A673 (cell line): Measurements from ENCODE around the gene RPP25L.

Experiments used
- EZH2 ChIP-seq: fragments of 200-600 bp; sonication (generic); IDR thresholded peaks from 2 replicates; pipeline ENCODE4 v1.6.1; 2017; ENCODE audit warnings: borderline replicate concordance, low read depth, mild to moderate bottlenecking, mixed read lengths, antibody characterized with exemption, low read length; ENCODE audit not compliant: poor library complexity, severe bottlenecking
- TF ChIP-seq, protein P1 (sequence below): fragments of 300-800, 200-600 bp; sonication (generic); conservative IDR thresholded peaks from 2 replicates; pipeline ENCODE4 v1.5.1; 2017; ENCODE audit warnings: low read depth, mild to moderate bottlenecking, antibody characterized with exemption, low read length, moderate library complexity, mixed read lengths

DNA sequence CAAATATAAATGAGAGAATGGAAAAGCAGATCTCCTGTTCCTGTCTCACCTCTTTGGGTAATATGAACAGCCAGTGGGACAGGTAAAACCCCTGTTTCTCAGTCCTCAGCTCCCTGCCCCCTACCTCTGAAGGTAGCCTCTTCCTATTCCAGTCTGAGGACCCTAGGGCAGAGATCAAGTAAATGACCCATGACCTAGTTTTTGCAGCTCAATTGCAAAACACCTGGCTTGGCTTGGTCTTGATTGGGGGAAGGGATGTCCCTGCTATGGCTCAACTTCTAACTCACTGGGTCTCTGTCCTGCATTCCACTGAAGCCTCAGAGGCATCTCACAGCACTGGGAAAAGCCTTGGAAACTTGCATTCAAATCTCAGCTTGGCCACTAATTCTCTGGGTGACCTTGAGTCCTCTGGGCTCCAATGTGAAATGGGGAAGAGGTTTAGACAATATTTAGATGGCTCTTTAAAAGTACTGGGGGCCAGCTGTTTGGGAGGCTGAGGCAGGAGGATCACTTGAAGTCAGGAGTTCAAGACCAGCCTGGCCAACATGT lies 32.9 kb upstream of the RPP25L start:
- TF ChIP-seq EZH2 = no peak
- TF ChIP-seq, protein P1, sequence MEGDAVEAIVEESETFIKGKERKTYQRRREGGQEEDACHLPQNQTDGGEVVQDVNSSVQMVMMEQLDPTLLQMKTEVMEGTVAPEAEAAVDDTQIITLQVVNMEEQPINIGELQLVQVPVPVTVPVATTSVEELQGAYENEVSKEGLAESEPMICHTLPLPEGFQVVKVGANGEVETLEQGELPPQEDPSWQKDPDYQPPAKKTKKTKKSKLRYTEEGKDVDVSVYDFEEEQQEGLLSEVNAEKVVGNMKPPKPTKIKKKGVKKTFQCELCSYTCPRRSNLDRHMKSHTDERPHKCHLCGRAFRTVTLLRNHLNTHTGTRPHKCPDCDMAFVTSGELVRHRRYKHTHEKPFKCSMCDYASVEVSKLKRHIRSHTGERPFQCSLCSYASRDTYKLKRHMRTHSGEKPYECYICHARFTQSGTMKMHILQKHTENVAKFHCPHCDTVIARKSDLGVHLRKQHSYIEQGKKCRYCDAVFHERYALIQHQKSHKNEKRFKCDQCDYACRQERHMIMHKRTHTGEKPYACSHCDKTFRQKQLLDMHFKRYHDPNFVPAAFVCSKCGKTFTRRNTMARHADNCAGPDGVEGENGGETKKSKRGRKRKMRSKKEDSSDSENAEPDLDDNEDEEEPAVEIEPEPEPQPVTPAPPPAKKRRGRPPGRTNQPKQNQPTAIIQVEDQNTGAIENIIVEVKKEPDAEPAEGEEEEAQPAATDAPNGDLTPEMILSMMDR = no peak
